GM19193 (cell line): ENCODE results near the gene PHACTR2.

Source experiments
- POLR2A ChIP-seq: IDR thresholded peaks from 4 replicates; pipeline ENCODE4 v1.6.1; 2011; ENCODE audit not compliant: insufficient read depth, insufficient read length; ENCODE audit errors: extremely low read depth

Gene PHACTR2

DNA sequence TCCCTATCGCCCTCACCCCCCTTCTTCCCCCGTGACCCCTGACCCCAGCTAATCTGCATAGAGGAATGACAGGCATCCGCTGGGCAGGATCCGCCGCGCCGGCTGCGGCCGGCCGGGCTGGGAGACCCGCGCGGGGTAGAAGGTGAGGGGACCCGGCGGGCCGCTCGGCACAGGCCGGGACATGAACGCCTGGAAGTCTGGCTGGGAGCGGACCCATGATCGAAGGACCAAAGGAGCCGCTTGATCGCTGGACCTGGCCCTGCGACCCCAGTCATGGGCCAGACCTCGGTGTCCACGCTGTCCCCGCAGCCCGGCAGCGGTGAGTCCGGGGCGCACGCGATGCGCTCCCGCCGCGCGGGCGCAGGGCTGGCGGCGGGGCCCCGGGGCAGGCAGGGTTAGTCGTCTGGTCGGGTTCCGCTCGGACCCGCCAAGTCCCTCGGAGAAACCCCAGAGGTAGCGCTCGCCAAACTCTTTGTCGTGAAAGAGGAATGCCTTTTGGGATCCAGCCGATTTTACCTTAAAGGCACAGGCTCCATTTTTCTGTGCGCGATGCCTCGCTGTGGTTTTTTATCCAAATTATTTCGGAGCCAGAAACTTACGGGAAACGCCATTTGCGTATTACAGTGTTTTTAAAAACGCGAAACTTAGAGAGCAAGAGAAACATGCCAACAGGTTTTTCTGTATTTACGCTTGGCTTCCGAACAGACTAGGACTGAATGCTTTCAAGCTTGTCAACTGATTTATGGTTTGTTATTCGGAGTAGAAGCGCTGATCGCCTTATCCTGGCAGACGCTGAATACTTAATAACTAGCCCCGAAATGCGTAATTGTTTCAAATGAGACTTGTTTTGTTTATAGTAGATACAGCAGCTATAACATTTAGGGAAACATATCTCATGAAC lies at the start of gene PHACTR2:
Gene PHACTR2 (plus strand): TSS at position 75 of the 901 bp plus-strand sequence. CDS start 199 bp downstream, at position 274.
- no peak for TF ChIP-seq POLR2A

DNA sequence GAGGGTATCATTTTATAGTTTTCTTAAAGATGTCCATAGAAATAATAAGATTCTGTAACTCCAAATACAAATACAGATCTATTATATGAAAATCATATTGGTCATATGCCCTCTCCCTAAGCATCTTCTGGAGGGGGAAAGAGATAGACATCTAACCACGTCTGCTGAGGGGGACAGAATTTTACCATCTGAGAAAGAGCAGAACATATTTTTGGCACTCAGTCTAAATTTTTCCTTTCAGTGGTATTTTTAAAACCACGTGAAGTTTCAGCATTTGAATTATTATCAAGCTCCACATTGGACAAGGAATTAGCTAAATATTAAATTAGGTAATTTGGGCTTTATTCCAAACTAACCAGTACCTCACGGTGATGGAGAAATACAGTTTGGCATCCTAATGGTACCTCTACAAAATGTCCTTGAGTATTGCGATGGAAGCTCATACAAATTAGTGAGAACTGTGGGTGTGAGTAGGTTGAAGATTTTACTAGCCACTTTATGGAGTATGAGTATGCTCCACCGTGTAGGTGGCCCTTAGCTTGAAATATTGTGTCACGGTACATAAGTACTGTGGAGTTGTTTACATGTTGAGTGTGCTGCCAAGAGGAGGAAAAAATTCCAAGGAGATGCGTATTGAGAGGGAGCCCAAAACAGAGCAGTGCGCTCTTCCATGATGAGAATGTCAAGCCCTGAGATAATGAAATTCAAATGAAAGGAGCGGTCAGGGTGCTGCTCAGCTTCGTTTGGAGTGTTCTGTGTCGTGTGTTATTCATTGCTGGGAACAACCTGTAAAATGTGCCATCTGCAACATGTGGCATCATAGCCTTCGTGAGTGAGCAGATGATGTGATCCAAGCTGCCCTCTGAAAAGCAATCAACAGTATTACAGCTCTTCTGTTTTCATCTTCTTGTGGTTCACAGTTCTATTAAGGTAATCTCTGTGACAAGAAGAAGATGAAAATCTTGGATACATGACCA lies 48.4 kb upstream of the PHACTR2 start:
- no peak for TF ChIP-seq POLR2A

DNA sequence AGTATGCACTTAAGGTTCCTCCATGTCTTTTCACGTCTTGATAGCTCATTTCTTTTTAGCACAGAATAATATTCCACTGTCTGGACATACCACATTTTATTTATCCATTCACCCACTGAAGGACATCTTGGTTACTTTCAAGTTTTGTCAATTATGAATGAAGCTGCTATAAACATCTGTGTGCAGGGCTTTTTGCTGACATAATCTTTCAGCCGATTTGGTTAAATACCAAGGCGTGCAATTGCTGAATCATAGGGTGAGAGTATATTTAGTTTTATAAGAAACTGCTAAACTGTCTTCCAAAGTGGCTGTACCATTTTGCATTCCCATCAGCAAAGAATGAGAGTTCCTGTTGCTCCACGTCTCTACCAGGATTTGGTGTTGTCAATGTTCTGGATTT lies 44.9 kb upstream of the PHACTR2 start:
- TF ChIP-seq POLR2A: no peak

DNA sequence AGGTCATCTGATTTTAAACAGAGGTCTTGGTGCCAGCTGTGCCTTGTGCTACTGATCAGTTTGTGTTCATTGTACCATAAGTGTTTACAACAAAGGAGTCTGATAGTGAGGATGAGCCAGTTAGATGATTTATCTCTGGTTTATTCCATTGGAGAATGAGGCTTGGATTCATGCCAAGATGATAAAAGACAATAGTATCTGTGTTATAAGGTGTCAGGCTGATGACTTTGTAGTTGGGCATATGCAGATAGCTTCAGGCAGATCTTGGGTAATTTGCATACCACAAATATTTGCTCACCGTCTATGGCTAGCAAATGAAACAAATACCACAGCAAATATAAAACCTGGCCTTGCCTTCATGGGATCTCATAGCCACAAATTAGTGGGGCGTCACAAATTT lies 43.3 kb upstream of the PHACTR2 start:
- no peak for TF ChIP-seq POLR2A

DNA sequence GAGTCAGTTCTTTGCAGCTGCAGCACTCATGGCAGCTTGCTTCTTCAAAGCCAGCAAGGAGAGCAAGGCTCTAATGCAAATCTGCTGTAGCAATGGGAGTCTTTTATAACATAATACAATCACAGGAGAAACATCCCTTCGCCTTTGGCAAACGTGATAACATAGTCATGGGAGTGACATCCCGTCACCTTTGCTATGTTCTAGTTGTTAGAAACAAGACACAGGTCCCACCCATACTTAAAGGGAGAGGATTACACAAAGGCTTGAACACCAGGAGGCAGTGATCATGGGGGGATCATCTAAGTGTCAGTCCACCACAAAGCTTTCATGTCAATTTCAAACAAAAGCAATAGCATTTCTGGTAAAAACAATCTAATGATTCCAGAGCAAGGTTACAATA lies 40.1 kb upstream of the PHACTR2 start:
- TF ChIP-seq POLR2A: no peak

DNA sequence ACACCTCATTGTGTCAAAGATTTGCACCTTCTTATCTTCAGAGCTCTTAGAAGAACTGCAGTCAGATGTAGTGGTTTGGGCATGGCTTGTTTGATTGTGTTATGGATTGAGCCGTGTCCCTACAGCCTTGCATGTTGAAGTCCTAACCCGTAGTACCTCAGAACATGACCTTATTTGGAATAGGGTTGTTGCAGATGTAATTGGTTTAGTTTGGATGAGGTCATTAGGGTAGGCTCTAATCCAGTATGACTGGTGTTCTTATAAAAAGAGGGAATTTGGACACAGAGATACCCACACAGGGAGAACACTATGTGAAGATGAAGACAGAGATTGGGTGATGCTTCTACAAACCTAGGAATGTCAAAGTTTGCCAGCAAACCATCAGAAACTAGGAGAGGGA lies 35.4 kb upstream of the PHACTR2 start:
- no peak for TF ChIP-seq POLR2A

DNA sequence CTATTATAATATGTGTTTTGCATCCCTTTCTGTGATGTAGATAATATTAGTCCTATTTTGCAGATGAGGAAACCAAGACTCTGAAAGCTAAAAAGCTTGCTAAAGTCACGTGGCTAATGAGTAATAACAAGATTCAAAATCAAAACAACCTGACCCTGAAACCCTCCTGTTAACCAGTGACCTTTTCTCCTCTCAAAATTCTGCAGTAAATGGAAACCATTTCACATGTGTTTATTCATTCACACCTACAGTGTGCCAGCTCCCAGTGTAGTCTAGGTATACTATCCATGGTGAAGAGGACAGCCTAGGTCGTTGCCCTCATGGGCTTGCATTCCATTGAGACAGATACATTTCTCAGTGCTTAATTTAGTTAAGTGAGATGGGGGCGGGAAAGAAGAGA lies 30.6 kb upstream of the PHACTR2 start:
- no peak for TF ChIP-seq POLR2A

DNA sequence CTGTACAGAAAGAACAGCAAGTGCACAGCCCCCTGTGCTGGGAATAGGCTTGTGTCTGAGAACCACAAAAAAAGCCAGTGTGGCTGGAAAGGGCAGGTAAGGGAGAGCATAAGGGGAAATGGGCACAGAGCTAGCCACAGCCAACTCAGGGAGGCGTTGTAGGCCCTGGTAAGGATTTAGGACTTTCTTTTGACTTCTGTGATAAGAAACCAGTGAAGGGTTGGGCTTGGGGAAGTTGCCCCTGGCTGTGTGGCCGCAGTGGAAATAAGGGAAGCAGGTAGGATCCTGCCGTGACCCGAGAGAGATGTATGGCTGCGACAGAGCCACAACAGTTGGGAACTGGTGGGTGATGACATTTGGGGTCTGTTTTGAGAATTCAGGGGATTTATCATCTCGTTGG lies 30.0 kb upstream of the PHACTR2 start:
- no peak for TF ChIP-seq POLR2A

DNA sequence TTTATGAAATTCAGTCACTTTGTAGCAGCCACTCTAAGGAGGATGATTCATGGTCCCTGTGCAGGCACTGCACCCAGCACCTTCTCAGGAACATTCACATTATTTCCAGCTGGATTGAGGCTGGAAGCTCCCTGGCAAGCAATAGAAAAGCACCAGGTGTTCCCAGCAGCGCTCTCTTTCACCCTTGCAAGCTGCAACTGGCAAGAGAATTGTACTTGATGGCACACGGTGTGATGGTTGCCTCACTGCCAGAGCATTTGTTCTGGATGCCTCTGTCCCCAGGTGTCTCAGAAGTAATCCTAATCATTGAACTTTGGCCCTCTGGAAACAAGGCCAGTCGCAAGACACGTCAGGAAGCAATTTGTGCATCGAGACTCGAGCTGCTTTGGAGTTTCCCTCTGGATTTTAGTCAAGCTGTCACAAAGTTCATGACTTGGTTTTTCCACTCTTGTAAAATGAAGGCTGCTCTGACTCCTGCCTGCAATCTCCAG lies 24.9 kb upstream of the PHACTR2 start:
- TF ChIP-seq POLR2A: no peak

DNA sequence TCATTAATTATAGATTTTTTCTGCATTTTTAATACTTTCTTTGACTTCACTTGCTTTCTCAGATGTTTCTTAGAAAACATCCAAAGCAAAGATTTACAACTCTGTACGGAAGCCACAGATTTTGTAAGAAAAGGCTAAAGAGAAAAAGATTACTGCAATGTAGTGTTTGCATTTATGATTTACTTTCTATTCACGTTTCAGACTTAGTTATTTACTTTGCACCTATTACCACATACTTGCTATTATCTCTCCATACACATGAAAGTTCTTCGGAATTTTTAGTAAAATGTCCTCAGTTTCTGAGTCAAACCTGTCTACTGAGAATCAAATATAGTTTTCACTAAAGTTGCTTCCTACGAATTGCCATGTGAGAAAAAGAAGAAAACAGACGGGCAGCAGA lies 22.2 kb upstream of the PHACTR2 start:
- no peak for TF ChIP-seq POLR2A

DNA sequence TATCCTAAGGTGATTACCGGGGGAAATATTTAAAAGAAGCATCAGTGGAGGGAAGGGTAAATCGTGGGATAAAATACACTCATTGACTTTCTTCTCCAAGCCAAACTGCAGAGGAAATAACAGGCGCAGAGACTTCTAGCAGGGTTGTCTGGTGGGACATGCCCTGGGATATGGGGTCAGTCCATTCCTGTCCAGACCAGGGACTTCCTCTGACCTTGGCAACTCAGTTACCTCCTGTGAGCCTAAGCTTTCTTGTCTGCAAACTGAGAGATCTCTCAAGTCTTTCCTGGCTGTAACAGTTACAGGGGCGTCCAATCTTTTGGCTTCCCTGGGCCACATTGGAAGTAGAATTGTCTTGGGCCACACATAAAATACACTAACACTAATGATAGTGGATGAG lies 21.7 kb upstream of the PHACTR2 start:
- TF ChIP-seq POLR2A: no peak

DNA sequence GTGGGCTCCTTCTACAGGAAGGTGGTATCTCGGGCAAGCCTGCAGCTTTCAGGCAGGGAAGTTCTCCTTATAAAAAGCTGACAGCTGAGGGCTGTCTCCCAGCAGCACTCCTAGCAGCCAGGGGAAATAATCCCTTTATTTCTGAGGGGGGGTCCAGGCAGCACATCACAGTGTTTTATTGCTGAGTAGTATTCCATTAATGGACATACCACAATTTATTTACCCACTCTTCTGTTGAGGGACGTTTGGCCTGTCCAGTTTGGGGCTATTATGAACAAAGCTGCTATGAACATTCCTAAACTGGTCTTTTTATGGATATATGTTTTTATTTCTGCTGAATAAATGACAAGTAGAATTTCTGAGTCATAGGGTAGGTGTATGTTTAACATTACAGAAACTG lies 20.0 kb upstream of the PHACTR2 start:
- no peak for TF ChIP-seq POLR2A

DNA sequence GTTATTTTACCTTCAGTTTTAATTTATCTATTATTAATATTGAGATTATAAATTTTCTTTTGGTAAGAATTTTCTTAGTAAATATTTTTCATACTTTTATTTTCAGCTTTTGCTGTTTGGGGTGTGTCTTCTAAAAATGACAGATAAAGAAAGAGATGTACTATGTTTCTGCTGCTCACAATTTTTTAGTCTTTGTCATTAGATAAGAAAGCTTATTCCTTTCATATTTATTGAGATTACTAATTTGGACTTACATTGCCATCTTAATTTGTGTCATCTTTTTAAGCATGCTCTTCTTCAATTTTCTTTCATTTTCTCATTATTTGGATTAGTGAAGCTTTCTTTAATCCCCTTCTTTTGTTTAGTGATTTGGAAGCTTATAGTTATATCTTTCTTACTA lies 13.6 kb upstream of the PHACTR2 start:
- no peak for TF ChIP-seq POLR2A

DNA sequence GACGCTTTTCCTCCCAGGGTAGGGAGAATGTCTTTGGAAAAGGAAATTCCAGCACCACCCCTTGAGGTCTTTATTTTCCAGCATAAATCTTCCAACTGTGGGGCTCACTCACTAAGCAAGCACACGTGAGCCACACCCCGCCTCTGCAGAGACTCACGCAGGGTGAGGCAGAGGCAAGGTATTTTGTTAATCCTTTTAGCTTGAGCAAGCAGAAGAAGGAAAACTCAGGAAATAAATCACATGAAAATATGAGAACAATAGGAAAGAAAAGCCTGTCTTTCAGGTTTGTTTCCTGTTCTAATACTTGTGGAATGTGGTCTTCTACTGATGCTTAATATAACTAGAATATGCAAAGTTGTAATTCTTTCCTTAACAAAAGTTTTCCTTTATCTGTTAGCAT lies 4.1 kb upstream of the PHACTR2 start:
- TF ChIP-seq POLR2A: no peak
